Ovary (tissue), 9 donors: ENCODE results near the gene UQCC5. TPM values are rescaled to one million over a fixed set of nuclear protein-coding genes. Genes with fewer than 3 reads are reported as not detected.
A peak's percentile ranks its signal among the peaks of the same experiment; 100 is the strongest.

Experiments
- DNase-seq, 5 donors: peaks; one replicate each; pipeline ENCODE4 v3.0.0-alpha.2; 2019 to 2020
- H3K27ac ChIP-seq, 2 donors: fragments of 200-600 bp; one replicate each; pipeline versions ENCODE4 v1.5.1 to v1.8.0; 2019 to 2022
- H3K27me3 ChIP-seq: fragments of 200-600 bp; one replicate; pipeline ENCODE4 v1.8.0; 2022
- H3K36me3 ChIP-seq: fragments of 200-600 bp; sonication (generic); one replicate; pipeline ENCODE4 v1.5.1; 2019
- H3K4me1 ChIP-seq: one replicate; pipeline ENCODE4 v1.8.1; 2013; ENCODE audit warnings: mild to moderate bottlenecking, moderate library complexity; ENCODE audit not compliant: insufficient read depth
- H3K4me3 ChIP-seq: fragments of 200-600 bp; sonication (generic); one replicate; pipeline ENCODE4 v1.5.1; 2017
- H3K9me3 ChIP-seq, 2 donors: fragments of 200-600 bp in 1 of 2; sonication (generic) in 1 of 2; one replicate each; pipeline versions ENCODE4 v1.5.1 to v1.8.1; 2013 to 2019; ENCODE audit warnings: mild to moderate bottlenecking in 1 of 2, moderate library complexity in 1 of 2
- CTCF ChIP-seq, 3 donors: fragments of 450-650 bp in 2 of 3; fragments of 200-600 bp in 1 of 3; IDR thresholded peaks; one replicate each; pipeline versions ENCODE4 v1.5.1 to v1.8.0; 2016 to 2022; ENCODE audit warnings: antibody characterized with exemption in 3 of 3, mild to moderate bottlenecking in 1 of 3
- EP300 ChIP-seq: sonication (generic); formaldehyde crosslinking; IDR thresholded peaks from one replicate; pipeline ENCODE4 v1.6.1; 2017; ENCODE audit warnings: antibody characterized with exemption
- POLR2A ChIP-seq: fragments of 450-650 bp; IDR thresholded peaks from one replicate; pipeline ENCODE4 v1.6.1; 2017; ENCODE audit warnings: antibody characterized with exemption, mild to moderate bottlenecking, moderate library complexity
- WGBS, 3 donors: extraction: QIAGEN DNeasy Blood & Tissue Kit in 1 of 3; methylation state at CpG; one replicate each; pipeline versions ENCODE4 v1.1.5 to v1.1.7; 2013 to 2017; 5-methylcytosine and 5-hydroxymethylcytosine counted together
- intact Hi-C, 4 donors: fragments of 100-400 bp; cut with DNase I; formaldehyde crosslinking; loops; one replicate each; pipeline versions ENCODE4 v1.11.0 to v1.15.1; 2022 to 2023
- polyA plus RNA-seq, 2 donors: library from polyadenylated mRNA; stranded (reverse); fragments of 200-250 nt in 1 of 2; fragments of 350-450 nt in 1 of 2; fragmentation: Illumina TruSeq in 1 of 2; extraction: RNeasy Lipid Tissue Mini Kit (QIAGEN cat#74804) in 1 of 2; gene quantifications; one replicate each; pipeline ENCODE4 v1.2.3, GENCODE V29; 2013 to 2014
- total RNA-seq, 7 donors: library from RNA; depleted of rRNA in 2 of 7; stranded (reverse); fragments of >200 nt in 2 of 7; fragmentation: NEBNext Ultra II Directional in 3 of 7; extraction: Animal tissue kit (Norgen Biotek cat#: 25700) in 3 of 7; gene quantifications; one replicate each; pipeline versions ENCODE4 v1.1.0 to v1.2.4, GENCODE V29; 2016 to 2023
- donor health status: DM: no; HTN: no; CAD: no; lungs with moderate emphysema.
- donor health status: DM: no; HTN: no; CAD: no.
- donor health status: Bipolar disorder and iron deficiency.
- donor health status: DM: yes; HTN: yes; CAD: no.
- donor health status: DM: no; HTN: no; CAD: no.
- donor health status: DM: yes; HTN: yes; CAD: no.

Gene UQCC5
- total and polyA plus RNA-seq, 9 donors, result 1.4 to 53.0 (median 27.4) TPM

GRCh38 chr3:52537726-52538421 lies 1.5 kb downstream of the UQCC5 start:
- TF ChIP-seq EP300 (no peak), POLR2A (no peak), CTCF (IDR thresholded peaks at IDR 0.05) (no peak)
- peak overlapping the region; percentile 60 for H3K4me3 ChIP-seq
- no peak for DNase-seq
- H3K27me3 ChIP-seq, result no peaks in the 10 kb centered on the region
- intact Hi-C loops, result loop anchor here in 2 of 4 donors (10.0 kb wide), 2 partner anchors 147 to 167 kb away; partner anchors contain the start of genes GLT8D1 (in 1 of the 2), GNL3 (in 1 of the 2), PBRM1 (in 1 of the 2) and SPCS1 (in 1 of the 2)
- H3K4me1 ChIP-seq, result peaks cover 22% of the 10 kb centered on the region
- no peaks in the 10 kb centered on the region for H3K9me3 ChIP-seq
- H3K36me3 ChIP-seq, result no peaks in the 10 kb centered on the region
- WGBS, 3 donors, result 62 to 69% (median 63%) methylated on average over 7 of the region's 7 CpGs
- peak overlapping the region in 1 of 2 donors; percentile 16 for H3K27ac ChIP-seq

- Histone ChIP-seq H3K27ac (peak overlapping the region in 1 of 2 donors; percentile 29), H3K4me1 (peaks cover 19% of the 10 kb centered on the region)
These were observed 2.7 kb downstream of the UQCC5 start for GRCh38 chr3:52539010-52539653.

GRCh38 chr3:52541050-52541449 lies 4.6 kb downstream of the UQCC5 start:
- TF ChIP-seq EP300 (no peak), POLR2A (no peak), CTCF (IDR thresholded peaks at IDR 0.05) (no peak)
- 57 to 90% (median 74%) methylated on average over 2 of the region's 2 CpGs for WGBS, 3 donors
- H3K9me3 ChIP-seq, result no peaks in the 10 kb centered on the region
- H3K36me3 ChIP-seq, result no peaks in the 10 kb centered on the region
- DNase-seq, result no peak
- no peak overlapping the region for H3K4me3 ChIP-seq
- H3K27ac ChIP-seq, result no peak overlapping the region
- H3K27me3 ChIP-seq, result no peaks in the 10 kb centered on the region
- peaks cover 13% of the 10 kb centered on the region for H3K4me1 ChIP-seq
- intact Hi-C loops, result no loop called here

More at GRCh38 chr3:52539010-52539653, 2.7 kb downstream of the UQCC5 start:
- no peaks in the 10 kb centered on the region for H3K9me3 ChIP-seq
- no peak overlapping the region for H3K4me3 ChIP-seq
- H3K36me3 ChIP-seq, result no peaks in the 10 kb centered on the region
- WGBS, 3 donors, result 89 to 92% (median 89%) methylated on average over 5 of the region's 5 CpGs
- no peaks in the 10 kb centered on the region for H3K27me3 ChIP-seq
- no peak for DNase-seq
- no peak for TF ChIP-seq POLR2A
- TF ChIP-seq EP300, result no peak
- TF ChIP-seq CTCF (IDR thresholded peaks at IDR 0.05), result no peak
- intact Hi-C loops, result loop anchor here in 2 of 4 donors (10.0 kb wide), 2 partner anchors 146 to 166 kb away; partner anchors contain the start of genes GLT8D1 (in 1 of the 2), GNL3 (in 1 of the 2), PBRM1 (in 1 of the 2) and SPCS1 (in 1 of the 2)

- no peaks in the 10 kb centered on the region for H3K36me3 ChIP-seq
- H3K27me3 ChIP-seq, result no peaks in the 10 kb centered on the region
- WGBS, 3 donors, result 88 to 95% (median 91%) methylated on average over 4 of the region's 4 CpGs
- no peaks in the 10 kb centered on the region for H3K4me1 ChIP-seq
- H3K27ac ChIP-seq, result no peak overlapping the region
- H3K4me3 ChIP-seq, result no peak overlapping the region
- no peaks in the 10 kb centered on the region for H3K9me3 ChIP-seq
- DNase-seq, result no peak
- intact Hi-C loops, result no loop called here
- TF ChIP-seq POLR2A (no peak), EP300 (no peak), CTCF (IDR thresholded peaks at IDR 0.05) (no peak)
These were observed 8.5 kb downstream of the UQCC5 start for GRCh38 chr3:52544937-52545336.
